ENCODE data around the gene CORO7.

- TF ChIP-seq CTCF (IDR thresholded peaks at IDR 0.05 in 8 of 11, conservative IDR thresholded peaks at IDR 0.05 in 3 of 11) (no peak), POLR2A (IDR thresholded peaks at IDR 0.05) (no peak)
These were observed 50.8 kb downstream of the CORO7 start for GRCh38 chr16:4365615-4366014.
